Panc1 (cell line): ENCODE data around the gene ZNF354C. TPM values are rescaled to one million over a fixed set of nuclear protein-coding genes. Genes with fewer than 3 reads are reported as not detected.

Source experiments
- ATAC-seq: fragments of 200-7000 bp; cut with Tn5 transposase; 2 replicates; pipeline ENCODE4 v1.9.1; 2020; ENCODE audit warnings: mild to moderate bottlenecking, moderate library complexity
- BruUV-seq: library from RNA; stranded (reverse); fragments of 400-500 nt; replicated peaks from 2 replicates; lab custom pipeline; 2021; lab: Mats Ljungman, UMichigan
- CTCF ChIA-PET: fragments of 300-600 bp; sonication (Branson Sonifier 250); formaldehyde crosslinking; loops from one replicate; lab custom pipeline; 2022; ENCODE audit warnings: antibody characterized with exemption; lab: Charles Lee
- POLR2A ChIA-PET: fragments of 300-600 bp; sonication (Branson Sonifier 250); formaldehyde crosslinking; loops from one replicate; lab custom pipeline; 2022; ENCODE audit warnings: antibody characterized with exemption; lab: Charles Lee
- DNase-seq: peaks from one replicate; pipeline ENCODE4 v3.0.0-alpha.2; 2010; ENCODE audit warnings: low read depth, low spot score
- H3K27ac ChIP-seq: 2 replicates; pipeline ENCODE4 v1.5.1; 2011; ENCODE audit warnings: mild to moderate bottlenecking, low read length, inconsistent platforms
- H3K27me3 ChIP-seq: fragments of 200-500 bp; sonication (Bioruptor generic); 2 replicates; pipeline ENCODE4 v1.6.0; 2014; ENCODE audit warnings: low read length, inconsistent platforms; ENCODE audit not compliant: control insufficient read depth, insufficient read depth
- H3K36me3 ChIP-seq: fragments of 200-500 bp; sonication (Bioruptor generic); 2 replicates; pipeline ENCODE4 v1.5.1; 2014; ENCODE audit warnings: inconsistent platforms, mild to moderate bottlenecking, low read length, moderate library complexity; ENCODE audit not compliant: control insufficient read depth, insufficient read depth
- H3K4me1 ChIP-seq: 2 replicates; pipeline ENCODE4 v1.5.1; 2011; ENCODE audit warnings: inconsistent platforms, mild to moderate bottlenecking, low read length, moderate library complexity; ENCODE audit not compliant: control insufficient read depth, insufficient read depth
- H3K4me3 ChIP-seq, 2 experiments: 2 replicates each; pipeline ENCODE4 v1.5.1; 2011 to 2012; ENCODE audit warnings: low read depth in 2 of 2, low read length in 2 of 2, mild to moderate bottlenecking in 2 of 2, inconsistent platforms in 1 of 2, moderate library complexity in 1 of 2
- H3K9me3 ChIP-seq: fragments of 200-500 bp; sonication (Bioruptor generic); 2 replicates; pipeline ENCODE4 v1.5.1; 2014; ENCODE audit warnings: low read depth, mild to moderate bottlenecking, inconsistent platforms, low read length, moderate library complexity; ENCODE audit not compliant: control insufficient read depth, insufficient read depth
- POLR2AphosphoS5 ChIP-seq: IDR thresholded peaks from 2 replicates; pipeline ENCODE4 v1.6.1; 2012; ENCODE audit warnings: mild to moderate bottlenecking, low read depth, low read length, moderate library complexity
- SIN3A ChIP-seq: IDR thresholded peaks from 2 replicates; pipeline ENCODE4 v1.6.1; 2012; ENCODE audit warnings: low read depth, mild to moderate bottlenecking, low read length, moderate library complexity, borderline replicate concordance; ENCODE audit not compliant: insufficient read depth
- TCF7L2 ChIP-seq: IDR thresholded peaks from 2 replicates; pipeline ENCODE4 v1.6.1; 2011; ENCODE audit warnings: mild to moderate bottlenecking, low read depth, low read length, inconsistent platforms
- in situ Hi-C: cut with HindIII; loops from 2 replicates; pipeline ENCODE4 v1.10.0; 2016; ENCODE audit warnings: low sequenced_read_pairs, low pct_unique_long_range_greater_than_20kb
- intact Hi-C: fragments of 100-400 bp; cut with micrococcal nuclease; formaldehyde crosslinking; loops from one replicate; pipeline ENCODE4 v1.10.0; 2022; ENCODE audit not compliant: unreplicated experiment
- total RNA-seq: library from RNA; stranded (reverse); gene quantifications from one replicate; pipeline ENCODE4 v1.2.1, GENCODE V29; 2021; ENCODE audit not compliant: unreplicated experiment
- TF ChIP-seq, protein P1 (sequence below), 2 experiments: IDR thresholded peaks; 2 replicates each; pipeline ENCODE4 v1.6.1; 2011 to 2012; ENCODE audit warnings: low read depth in 2 of 2, control low read depth in 1 of 2, low read length in 1 of 2, mild to moderate bottlenecking in 1 of 2, moderate library complexity in 1 of 2; ENCODE audit not compliant: insufficient read depth in 1 of 2
- TF ChIP-seq, protein P2 (sequence below): fragments of 450-650 bp; IDR thresholded peaks from 2 replicates; pipeline ENCODE4 v1.5.1; 2017; ENCODE audit warnings: mild to moderate bottlenecking

Gene ZNF354C
- total RNA-seq, 1 experiment from 2014 or later, result 4.3 TPM

DNA sequence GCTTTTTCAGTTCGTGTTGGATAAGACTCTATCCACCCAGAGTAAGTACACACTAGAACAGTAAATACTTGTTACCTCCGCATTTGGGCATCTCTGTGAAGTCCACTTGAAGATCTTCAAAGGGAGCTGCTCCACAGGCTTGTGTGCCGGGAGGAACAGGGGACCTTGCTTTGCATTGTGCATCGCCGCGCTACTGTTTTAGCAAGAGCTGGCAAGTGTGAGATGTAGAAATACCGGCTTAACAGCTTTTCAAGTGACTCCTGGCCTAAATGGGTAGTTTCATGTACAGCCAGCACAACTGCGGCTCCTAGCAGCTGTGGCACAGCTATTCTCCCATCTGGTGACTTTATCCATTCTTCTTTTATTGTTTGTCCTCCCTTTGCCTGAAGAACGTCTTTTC, 8.4 kb upstream of the ZNF354C start:
- ChIA-PET CTCF (no interaction called here), POLR2A (no interaction called here)
- BruUV-seq, result no TSS peak
- in situ Hi-C loops (no loop called here), intact Hi-C loops (no loop called here)
- Histone ChIP-seq H3K9me3 (peaks cover 12% of the 10 kb centered on the region; the same call in 1 of the 2 replicates), H3K27me3 (no peaks in the 10 kb centered on the region), H3K4me3 (no peak overlapping the region), H3K27ac (no peak overlapping the region), H3K36me3 (no peaks in the 10 kb centered on the region), H3K4me1 (no peaks in the 10 kb centered on the region)
- DNase-seq (no peak), ATAC-seq (no peak)
- TF ChIP-seq SIN3A, result no peak
- TF ChIP-seq TCF7L2, result no peak
- TF ChIP-seq, protein P1, sequence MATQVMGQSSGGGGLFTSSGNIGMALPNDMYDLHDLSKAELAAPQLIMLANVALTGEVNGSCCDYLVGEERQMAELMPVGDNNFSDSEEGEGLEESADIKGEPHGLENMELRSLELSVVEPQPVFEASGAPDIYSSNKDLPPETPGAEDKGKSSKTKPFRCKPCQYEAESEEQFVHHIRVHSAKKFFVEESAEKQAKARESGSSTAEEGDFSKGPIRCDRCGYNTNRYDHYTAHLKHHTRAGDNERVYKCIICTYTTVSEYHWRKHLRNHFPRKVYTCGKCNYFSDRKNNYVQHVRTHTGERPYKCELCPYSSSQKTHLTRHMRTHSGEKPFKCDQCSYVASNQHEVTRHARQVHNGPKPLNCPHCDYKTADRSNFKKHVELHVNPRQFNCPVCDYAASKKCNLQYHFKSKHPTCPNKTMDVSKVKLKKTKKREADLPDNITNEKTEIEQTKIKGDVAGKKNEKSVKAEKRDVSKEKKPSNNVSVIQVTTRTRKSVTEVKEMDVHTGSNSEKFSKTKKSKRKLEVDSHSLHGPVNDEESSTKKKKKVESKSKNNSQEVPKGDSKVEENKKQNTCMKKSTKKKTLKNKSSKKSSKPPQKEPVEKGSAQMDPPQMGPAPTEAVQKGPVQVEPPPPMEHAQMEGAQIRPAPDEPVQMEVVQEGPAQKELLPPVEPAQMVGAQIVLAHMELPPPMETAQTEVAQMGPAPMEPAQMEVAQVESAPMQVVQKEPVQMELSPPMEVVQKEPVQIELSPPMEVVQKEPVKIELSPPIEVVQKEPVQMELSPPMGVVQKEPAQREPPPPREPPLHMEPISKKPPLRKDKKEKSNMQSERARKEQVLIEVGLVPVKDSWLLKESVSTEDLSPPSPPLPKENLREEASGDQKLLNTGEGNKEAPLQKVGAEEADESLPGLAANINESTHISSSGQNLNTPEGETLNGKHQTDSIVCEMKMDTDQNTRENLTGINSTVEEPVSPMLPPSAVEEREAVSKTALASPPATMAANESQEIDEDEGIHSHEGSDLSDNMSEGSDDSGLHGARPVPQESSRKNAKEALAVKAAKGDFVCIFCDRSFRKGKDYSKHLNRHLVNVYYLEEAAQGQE (IDR thresholded peaks at IDR 0.05; ENCODE audit: insufficient read depth in 1 of 2, low read depth in 2 of 2, low read length in 1 of 2), result no peak
- TF ChIP-seq, protein P2, sequence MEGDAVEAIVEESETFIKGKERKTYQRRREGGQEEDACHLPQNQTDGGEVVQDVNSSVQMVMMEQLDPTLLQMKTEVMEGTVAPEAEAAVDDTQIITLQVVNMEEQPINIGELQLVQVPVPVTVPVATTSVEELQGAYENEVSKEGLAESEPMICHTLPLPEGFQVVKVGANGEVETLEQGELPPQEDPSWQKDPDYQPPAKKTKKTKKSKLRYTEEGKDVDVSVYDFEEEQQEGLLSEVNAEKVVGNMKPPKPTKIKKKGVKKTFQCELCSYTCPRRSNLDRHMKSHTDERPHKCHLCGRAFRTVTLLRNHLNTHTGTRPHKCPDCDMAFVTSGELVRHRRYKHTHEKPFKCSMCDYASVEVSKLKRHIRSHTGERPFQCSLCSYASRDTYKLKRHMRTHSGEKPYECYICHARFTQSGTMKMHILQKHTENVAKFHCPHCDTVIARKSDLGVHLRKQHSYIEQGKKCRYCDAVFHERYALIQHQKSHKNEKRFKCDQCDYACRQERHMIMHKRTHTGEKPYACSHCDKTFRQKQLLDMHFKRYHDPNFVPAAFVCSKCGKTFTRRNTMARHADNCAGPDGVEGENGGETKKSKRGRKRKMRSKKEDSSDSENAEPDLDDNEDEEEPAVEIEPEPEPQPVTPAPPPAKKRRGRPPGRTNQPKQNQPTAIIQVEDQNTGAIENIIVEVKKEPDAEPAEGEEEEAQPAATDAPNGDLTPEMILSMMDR, result no peak
- no peak for TF ChIP-seq POLR2AphosphoS5

DNA sequence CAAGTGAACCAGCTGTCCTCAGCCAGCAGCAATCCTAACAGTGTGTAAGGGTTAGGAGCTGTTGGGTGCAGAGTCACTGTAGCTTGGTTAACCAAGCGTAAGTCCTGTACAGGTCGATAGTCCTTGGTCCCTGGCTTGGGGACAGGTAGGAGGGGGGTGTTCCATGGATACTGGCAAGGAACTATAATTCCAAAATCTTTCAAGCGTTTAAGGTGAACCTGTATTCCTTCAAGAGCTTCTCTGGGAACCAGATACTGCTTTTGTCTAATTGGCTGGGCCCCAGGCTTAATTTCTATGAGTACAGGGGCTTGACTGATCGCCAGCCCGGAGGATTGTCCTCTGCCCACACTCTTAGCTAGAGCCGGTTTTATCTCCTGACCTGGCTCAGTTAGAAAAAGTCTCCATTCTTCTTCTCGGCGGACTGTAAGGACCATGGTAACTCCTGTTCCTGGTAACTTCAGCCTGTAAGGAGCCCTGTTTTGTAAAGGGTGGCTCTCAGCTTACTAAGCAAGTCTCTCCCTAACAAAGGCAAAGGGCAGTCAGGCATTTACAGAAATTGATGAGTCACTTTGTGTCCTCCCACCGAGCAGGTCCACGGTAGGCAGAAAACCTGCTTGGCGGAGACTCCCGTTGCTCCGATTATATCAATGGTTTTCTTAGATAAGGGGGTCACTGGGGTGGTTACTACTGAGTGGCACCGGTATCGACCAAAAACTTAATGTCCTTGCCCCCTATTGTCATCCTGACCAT, 6.0 kb upstream of the ZNF354C start:
- CTCF ChIA-PET, result no interaction called here
- H3K27ac ChIP-seq, result no peak overlapping the region
- ATAC-seq (no peak), DNase-seq (no peak)
- H3K9me3 ChIP-seq, result peaks cover 10% of the 10 kb centered on the region; the same call in 1 of the 2 replicates
- no peaks in the 10 kb centered on the region for H3K36me3 ChIP-seq
- H3K27me3 ChIP-seq, result no peaks in the 10 kb centered on the region
- no peak overlapping the region for H3K4me3 ChIP-seq
- H3K4me1 ChIP-seq, result no peaks in the 10 kb centered on the region
- in situ Hi-C loops, result no loop called here
- intact Hi-C loops, result no loop called here
- TF ChIP-seq SIN3A, result no peak
- TF ChIP-seq TCF7L2, result no peak
- TF ChIP-seq, protein P2, result no peak
- TF ChIP-seq, protein P1 (IDR thresholded peaks at IDR 0.05; ENCODE audit: insufficient read depth in 1 of 2, low read depth in 2 of 2, low read length in 1 of 2), result no peak
- TF ChIP-seq POLR2AphosphoS5, result no peak
- BruUV-seq, result no TSS peak
- POLR2A ChIA-PET, result no interaction called here
